Kidney (tissue), 14 donors: ENCODE data around the gene ATF6B. TPM values are rescaled to one million over a fixed set of nuclear protein-coding genes. Genes with fewer than 3 reads are reported as not detected.
A peak's percentile ranks its signal among the peaks of the same experiment; 100 is the strongest.

Experiments used
- DNase-seq, 5 donors: peaks; one replicate each; pipeline ENCODE4 v3.0.0-alpha.2; 2013 to 2020
- FAIRE-seq: peaks from 2 replicates; lab custom pipeline; 2012; peaks lifted over from hg19 to GRCh38; lab: Jason Lieb, UNC
- H3K27ac ChIP-seq, 2 donors: one replicate each; pipeline ENCODE4 v1.7.0; 2013; ENCODE audit warnings: low read depth in 2 of 2, low read length in 2 of 2, inconsistent platforms in 1 of 2
- H3K27me3 ChIP-seq: one replicate; pipeline ENCODE4 v1.7.1; 2013; ENCODE audit warnings: low read length, inconsistent platforms; ENCODE audit not compliant: control insufficient read depth, insufficient read depth
- H3K36me3 ChIP-seq, 3 donors: one replicate each; pipeline versions ENCODE4 v1.7.0 to v1.7.1; 2013; ENCODE audit warnings: low read length in 3 of 3, control low read depth in 1 of 3, inconsistent platforms in 1 of 3; ENCODE audit not compliant: insufficient read depth in 3 of 3, control insufficient read depth in 2 of 3
- H3K4me1 ChIP-seq, 3 donors: one replicate each; pipeline versions ENCODE4 v1.7.0 to v1.7.1; 2013; ENCODE audit warnings: low read length in 3 of 3, inconsistent platforms in 1 of 3, low read depth in 1 of 3; ENCODE audit not compliant: control insufficient read depth in 2 of 3, insufficient read depth in 2 of 3
- H3K4me3 ChIP-seq, 3 donors: one replicate each; pipeline versions ENCODE4 v1.7.0 to v1.8.1; 2013; ENCODE audit warnings: low read length in 3 of 3, control low read depth in 1 of 3, inconsistent platforms in 1 of 3
- H3K9ac ChIP-seq, 3 donors: one replicate each; pipeline versions ENCODE4 v1.7.0 to v1.7.1; 2013; ENCODE audit warnings: low read length in 3 of 3, control low read depth in 1 of 3, inconsistent platforms in 1 of 3
- H3K9me3 ChIP-seq, 3 donors: one replicate each; pipeline versions ENCODE4 v1.7.0 to v1.7.1; 2013; ENCODE audit warnings: low read length in 3 of 3, control low read depth in 1 of 3, inconsistent platforms in 1 of 3; ENCODE audit not compliant: control insufficient read depth in 2 of 3, insufficient read depth in 1 of 3
- intact Hi-C: fragments of 100-400 bp; cut with DNase I; formaldehyde crosslinking; loops from one replicate; pipeline ENCODE4 v1.11.1; 2022
- polyA plus RNA-seq: library from polyadenylated mRNA; stranded (reverse); fragments of 350-450 nt; fragmentation: Illumina TruSeq; extraction: RNeasy Lipid Tissue Mini Kit (QIAGEN cat#74804); gene quantifications from one replicate; pipeline ENCODE4 v1.2.3, GENCODE V29; 2014; ENCODE audit warnings: low read depth, low replicate concordance; ENCODE audit not compliant: insufficient read depth
- total RNA-seq: library from RNA; stranded (reverse); fragmentation: NEBNext Ultra II Directional; extraction: Animal tissue kit (Norgen Biotek cat#: 25700); gene quantifications from one replicate; pipeline ENCODE4 v1.2.1, GENCODE V29; 2021
- TF ChIP-seq, protein P1 (sequence below): IDR thresholded peaks from 3 replicates; pipeline ENCODE4 v1.5.1; 2012; ENCODE audit warnings: mild to moderate bottlenecking, moderate library complexity, borderline replicate concordance; ENCODE audit not compliant: insufficient read depth; ENCODE audit errors: extremely low read depth
- donor health status: control.
- donor health status: control.
- donor health status: control.
- donor health status: control.
- donor health status: control.
- donor health status: DM: yes; HTN: yes; CAD: no.
- donor health status: Normal renal cell carcinoma (clear cell type).

ATF6B gene
- total and polyA plus RNA-seq, 2 donors from 2014 or later = 40.3 to 104 TPM

- DNase-seq (no peak), FAIRE-seq (no peak)
- Histone ChIP-seq H3K27me3 (no peaks in the 10 kb centered on the region), H3K4me1 (peaks cover 7 to 24% (median 12%) of the 10 kb centered on the region in 3 donors), H3K4me3 (peak overlapping the region in 2 of 3 donors; percentile 77 to 81), H3K36me3 (peaks cover 2 to 4% (median 4%) of the 10 kb centered on the region in 3 donors), H3K9me3 (no peaks in the 10 kb centered on the region), H3K9ac (no peak overlapping the region), H3K27ac (no peak overlapping the region)
- intact Hi-C loops = no loop called here
- TF ChIP-seq, protein P1, sequence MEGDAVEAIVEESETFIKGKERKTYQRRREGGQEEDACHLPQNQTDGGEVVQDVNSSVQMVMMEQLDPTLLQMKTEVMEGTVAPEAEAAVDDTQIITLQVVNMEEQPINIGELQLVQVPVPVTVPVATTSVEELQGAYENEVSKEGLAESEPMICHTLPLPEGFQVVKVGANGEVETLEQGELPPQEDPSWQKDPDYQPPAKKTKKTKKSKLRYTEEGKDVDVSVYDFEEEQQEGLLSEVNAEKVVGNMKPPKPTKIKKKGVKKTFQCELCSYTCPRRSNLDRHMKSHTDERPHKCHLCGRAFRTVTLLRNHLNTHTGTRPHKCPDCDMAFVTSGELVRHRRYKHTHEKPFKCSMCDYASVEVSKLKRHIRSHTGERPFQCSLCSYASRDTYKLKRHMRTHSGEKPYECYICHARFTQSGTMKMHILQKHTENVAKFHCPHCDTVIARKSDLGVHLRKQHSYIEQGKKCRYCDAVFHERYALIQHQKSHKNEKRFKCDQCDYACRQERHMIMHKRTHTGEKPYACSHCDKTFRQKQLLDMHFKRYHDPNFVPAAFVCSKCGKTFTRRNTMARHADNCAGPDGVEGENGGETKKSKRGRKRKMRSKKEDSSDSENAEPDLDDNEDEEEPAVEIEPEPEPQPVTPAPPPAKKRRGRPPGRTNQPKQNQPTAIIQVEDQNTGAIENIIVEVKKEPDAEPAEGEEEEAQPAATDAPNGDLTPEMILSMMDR = no peak
Observed at GRCh38 chr6:32128751-32129296, 778 bp upstream of the ATF6B start.

GRCh38 chr6:32127409-32127716 is 683 bp downstream of the ATF6B start:
- peaks cover 7 to 24% (median 12%) of the 10 kb centered on the region in 3 donors for H3K4me1 ChIP-seq
- no peaks in the 10 kb centered on the region for H3K9me3 ChIP-seq
- DNase-seq = no peak
- no peaks in the 10 kb centered on the region for H3K27me3 ChIP-seq
- intact Hi-C loops = no loop called here
- no peak for FAIRE-seq
- H3K36me3 ChIP-seq = peaks cover 4 to 5% (median 4%) of the 10 kb centered on the region in 3 donors
- peak overlapping the region; percentile 71 to 91 for H3K27ac ChIP-seq
- TF ChIP-seq, protein P1 = no peak
- H3K9ac ChIP-seq = peak overlapping the region; percentile 84 to 95 (median 91)
- peak overlapping the region; percentile 95 to 100 (median 96) for H3K4me3 ChIP-seq

- intact Hi-C loops = no loop called here
- no peak overlapping the region for H3K27ac ChIP-seq
- no peak for DNase-seq
- no peaks in the 10 kb centered on the region for H3K27me3 ChIP-seq
- no peaks in the 10 kb centered on the region for H3K9me3 ChIP-seq
- peak overlapping the region; percentile 84 to 95 (median 91) for H3K9ac ChIP-seq
- TF ChIP-seq, protein P1 = no peak
- H3K36me3 ChIP-seq = peaks cover 4 to 8% (median 7%) of the 10 kb centered on the region in 3 donors
- H3K4me1 ChIP-seq = peaks cover 7 to 24% (median 12%) of the 10 kb centered on the region in 3 donors
- no peak for FAIRE-seq
- H3K4me3 ChIP-seq = peak overlapping the region; percentile 95 to 100 (median 96)
Observed at GRCh38 chr6:32126880-32127279, 1.2 kb downstream of the ATF6B start.
